ENCODE measurements around the gene CALCB.

DNA sequence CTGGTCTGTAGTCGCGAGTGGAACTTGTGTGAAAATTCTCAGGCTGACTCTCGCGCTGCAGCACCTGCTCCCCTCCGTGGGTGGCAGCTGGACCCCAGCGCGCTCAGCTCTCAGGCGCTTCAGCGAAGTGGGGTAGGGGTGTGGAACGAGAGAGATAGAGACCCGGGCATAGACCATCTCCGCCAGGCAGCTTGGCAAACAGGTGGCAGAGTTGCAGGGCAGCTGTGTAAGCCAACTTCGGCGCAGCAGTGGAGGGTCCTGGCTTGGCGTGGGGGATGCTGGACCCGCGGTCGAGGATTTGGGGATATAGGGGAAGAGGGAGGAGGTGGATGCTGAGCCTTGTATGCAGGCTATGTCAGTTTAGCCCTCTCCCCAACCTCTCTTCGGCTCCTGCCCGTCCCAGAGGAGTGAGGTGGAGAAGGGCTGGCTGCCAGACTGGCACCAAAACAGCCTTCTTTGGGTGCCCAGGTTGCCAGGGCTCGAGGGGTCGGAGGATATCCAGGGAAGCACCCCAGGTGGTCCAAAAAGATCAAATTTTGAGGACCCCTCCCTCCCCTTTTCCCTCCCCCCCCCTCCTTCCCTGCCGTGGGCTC is 746 bp upstream of the CALCB start:
- TF ChIP-seq EZH2phosphoT487 (IDR thresholded peaks at IDR 0.05; ENCODE audit: insufficient read depth, low read depth) (no peak), EZH2 (IDR thresholded peaks at IDR 0.05; ENCODE audit: insufficient read depth, poor library complexity, severe bottlenecking) (no peak)
